Vagina (tissue), 2 donors: ENCODE data around the gene IFNGR1.

Experiments
- CTCF ChIP-seq, 3 experiments: fragments of 450-650 bp in 2 of 3; fragments of 200-600 bp in 1 of 3; sonication (generic) in 1 of 3; IDR thresholded peaks; one replicate each; pipeline ENCODE4 v1.5.1; 2017 to 2019; ENCODE audit warnings: antibody characterized with exemption in 3 of 3, mild to moderate bottlenecking in 2 of 3, moderate library complexity in 2 of 3
- POLR2A ChIP-seq, 2 donors: fragments of 450-650 bp; IDR thresholded peaks; one replicate each; pipeline ENCODE4 v1.6.1; 2017; ENCODE audit warnings: antibody characterized with exemption in 2 of 2, mild to moderate bottlenecking in 2 of 2, moderate library complexity in 2 of 2

GRCh38 chr6:137161949-137162348, 57.2 kb downstream of the IFNGR1 start:
- TF ChIP-seq CTCF (IDR thresholded peaks at IDR 0.05) (no peak), POLR2A (IDR thresholded peaks at IDR 0.05) (no peak)
